Ovary (tissue), 9 donors: ENCODE measurements around the gene PTGER2. TPM values are rescaled to one million over a fixed set of nuclear protein-coding genes. Genes with fewer than 3 reads are reported as not detected.

Experiments
- DNase-seq, 5 donors: peaks; one replicate each; pipeline ENCODE4 v3.0.0-alpha.2; 2019 to 2020
- H3K27ac ChIP-seq, 2 donors: fragments of 200-600 bp; one replicate each; pipeline versions ENCODE4 v1.5.1 to v1.8.0; 2019 to 2022
- H3K27me3 ChIP-seq: fragments of 200-600 bp; one replicate; pipeline ENCODE4 v1.8.0; 2022
- H3K36me3 ChIP-seq: fragments of 200-600 bp; sonication (generic); one replicate; pipeline ENCODE4 v1.5.1; 2019
- H3K4me1 ChIP-seq: one replicate; pipeline ENCODE4 v1.8.1; 2013; ENCODE audit warnings: mild to moderate bottlenecking, moderate library complexity; ENCODE audit not compliant: insufficient read depth
- H3K4me3 ChIP-seq: fragments of 200-600 bp; sonication (generic); one replicate; pipeline ENCODE4 v1.5.1; 2017
- H3K9me3 ChIP-seq, 2 donors: fragments of 200-600 bp in 1 of 2; sonication (generic) in 1 of 2; one replicate each; pipeline versions ENCODE4 v1.5.1 to v1.8.1; 2013 to 2019; ENCODE audit warnings: mild to moderate bottlenecking in 1 of 2, moderate library complexity in 1 of 2
- EP300 ChIP-seq: sonication (generic); formaldehyde crosslinking; IDR thresholded peaks from one replicate; pipeline ENCODE4 v1.6.1; 2017; ENCODE audit warnings: antibody characterized with exemption
- POLR2A ChIP-seq: fragments of 450-650 bp; IDR thresholded peaks from one replicate; pipeline ENCODE4 v1.6.1; 2017; ENCODE audit warnings: antibody characterized with exemption, mild to moderate bottlenecking, moderate library complexity
- WGBS, 3 donors: extraction: QIAGEN DNeasy Blood & Tissue Kit in 1 of 3; methylation state at CpG; one replicate each; pipeline versions ENCODE4 v1.1.5 to v1.1.7; 2013 to 2017; 5-methylcytosine and 5-hydroxymethylcytosine counted together
- intact Hi-C, 4 donors: fragments of 100-400 bp; cut with DNase I; formaldehyde crosslinking; loops; one replicate each; pipeline versions ENCODE4 v1.11.0 to v1.15.1; 2022 to 2023
- polyA plus RNA-seq, 2 donors: library from polyadenylated mRNA; stranded (reverse); fragments of 200-250 nt in 1 of 2; fragments of 350-450 nt in 1 of 2; fragmentation: Illumina TruSeq in 1 of 2; extraction: RNeasy Lipid Tissue Mini Kit (QIAGEN cat#74804) in 1 of 2; gene quantifications; one replicate each; pipeline ENCODE4 v1.2.3, GENCODE V29; 2013 to 2014
- total RNA-seq, 7 donors: library from RNA; depleted of rRNA in 2 of 7; stranded (reverse); fragments of >200 nt in 2 of 7; fragmentation: NEBNext Ultra II Directional in 3 of 7; extraction: Animal tissue kit (Norgen Biotek cat#: 25700) in 3 of 7; gene quantifications; one replicate each; pipeline versions ENCODE4 v1.1.0 to v1.2.4, GENCODE V29; 2016 to 2023
- TF ChIP-seq, protein P1 (sequence below), 3 donors: fragments of 450-650 bp in 2 of 3; fragments of 200-600 bp in 1 of 3; IDR thresholded peaks; one replicate each; pipeline versions ENCODE4 v1.5.1 to v1.8.0; 2016 to 2022; ENCODE audit warnings: antibody characterized with exemption in 3 of 3, mild to moderate bottlenecking in 1 of 3
- donor health status: DM: no; HTN: no; CAD: no; lungs with moderate emphysema.
- donor health status: DM: no; HTN: no; CAD: no.
- donor health status: Bipolar disorder and iron deficiency.
- donor health status: DM: yes; HTN: yes; CAD: no.
- donor health status: DM: no; HTN: no; CAD: no.
- donor health status: DM: yes; HTN: yes; CAD: no.

The PTGER2 gene
- total and polyA plus RNA-seq, 9 donors, result 0.86 to 15.6 (median 6.4) TPM

DNA sequence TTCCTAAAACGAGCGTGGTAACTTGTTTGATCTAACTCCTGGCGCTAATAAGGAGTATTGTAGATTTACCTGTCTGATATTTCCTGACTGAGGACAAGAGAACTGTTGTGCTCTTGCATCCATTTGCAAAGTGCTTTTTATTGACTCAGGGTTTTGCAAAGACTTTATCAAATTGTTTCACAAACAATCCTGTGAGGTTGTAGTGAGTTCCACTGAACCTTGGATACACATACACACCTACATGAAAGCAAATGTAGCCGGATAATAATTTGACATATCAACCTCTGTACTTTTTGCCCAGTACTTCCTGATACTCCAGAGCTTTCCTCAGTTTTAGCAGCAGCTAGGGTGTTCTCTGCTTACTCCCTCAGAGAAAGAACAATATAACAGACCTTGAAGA lies 6.7 kb upstream of the PTGER2 start:
- Histone ChIP-seq H3K4me3 (no peak overlapping the region), H3K4me1 (peaks cover 7% of the 10 kb centered on the region), H3K27me3 (no peaks in the 10 kb centered on the region), H3K9me3 (no peaks in the 10 kb centered on the region), H3K27ac (no peak overlapping the region), H3K36me3 (no peaks in the 10 kb centered on the region)
- TF ChIP-seq, protein P1, sequence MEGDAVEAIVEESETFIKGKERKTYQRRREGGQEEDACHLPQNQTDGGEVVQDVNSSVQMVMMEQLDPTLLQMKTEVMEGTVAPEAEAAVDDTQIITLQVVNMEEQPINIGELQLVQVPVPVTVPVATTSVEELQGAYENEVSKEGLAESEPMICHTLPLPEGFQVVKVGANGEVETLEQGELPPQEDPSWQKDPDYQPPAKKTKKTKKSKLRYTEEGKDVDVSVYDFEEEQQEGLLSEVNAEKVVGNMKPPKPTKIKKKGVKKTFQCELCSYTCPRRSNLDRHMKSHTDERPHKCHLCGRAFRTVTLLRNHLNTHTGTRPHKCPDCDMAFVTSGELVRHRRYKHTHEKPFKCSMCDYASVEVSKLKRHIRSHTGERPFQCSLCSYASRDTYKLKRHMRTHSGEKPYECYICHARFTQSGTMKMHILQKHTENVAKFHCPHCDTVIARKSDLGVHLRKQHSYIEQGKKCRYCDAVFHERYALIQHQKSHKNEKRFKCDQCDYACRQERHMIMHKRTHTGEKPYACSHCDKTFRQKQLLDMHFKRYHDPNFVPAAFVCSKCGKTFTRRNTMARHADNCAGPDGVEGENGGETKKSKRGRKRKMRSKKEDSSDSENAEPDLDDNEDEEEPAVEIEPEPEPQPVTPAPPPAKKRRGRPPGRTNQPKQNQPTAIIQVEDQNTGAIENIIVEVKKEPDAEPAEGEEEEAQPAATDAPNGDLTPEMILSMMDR (IDR thresholded peaks at IDR 0.05), result no peak
- TF ChIP-seq EP300 (no peak), POLR2A (no peak)
- WGBS, 3 donors, result 90 to 93% (median 90%) methylated on average over 4 of the region's 4 CpGs
- DNase-seq, result no peak
- intact Hi-C loops, result no loop called here

DNA sequence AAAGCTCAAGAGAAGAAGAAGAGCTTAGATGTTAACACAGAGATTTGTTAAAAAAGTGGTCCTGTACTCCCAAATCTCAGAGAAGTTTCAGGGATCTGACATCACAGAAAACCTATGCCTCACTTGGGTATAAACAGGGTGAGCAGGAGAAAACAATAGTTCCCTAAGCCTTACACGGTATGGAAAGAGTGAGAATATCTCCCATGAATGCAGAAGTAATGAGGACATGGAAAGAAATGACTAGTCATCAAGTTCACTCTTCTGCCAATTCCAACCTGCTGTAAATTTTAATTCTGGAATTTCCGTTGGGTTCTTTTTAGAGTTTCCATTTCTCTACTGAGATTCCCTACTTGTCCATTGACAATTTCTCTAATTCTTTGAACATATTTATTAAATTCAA lies 6.2 kb upstream of the PTGER2 start:
- Histone ChIP-seq H3K9me3 (no peaks in the 10 kb centered on the region), H3K27ac (no peak overlapping the region), H3K4me1 (peaks cover 7% of the 10 kb centered on the region), H3K4me3 (no peak overlapping the region), H3K27me3 (no peaks in the 10 kb centered on the region), H3K36me3 (no peaks in the 10 kb centered on the region)
- TF ChIP-seq POLR2A (no peak), EP300 (no peak)
- TF ChIP-seq, protein P1 (IDR thresholded peaks at IDR 0.05), result no peak
- DNase-seq, result no peak
- WGBS, 3 donors, result 76 to 85% (median 84%) methylated on average over 2 of the region's 2 CpGs
- intact Hi-C loops, result no loop called here

DNA sequence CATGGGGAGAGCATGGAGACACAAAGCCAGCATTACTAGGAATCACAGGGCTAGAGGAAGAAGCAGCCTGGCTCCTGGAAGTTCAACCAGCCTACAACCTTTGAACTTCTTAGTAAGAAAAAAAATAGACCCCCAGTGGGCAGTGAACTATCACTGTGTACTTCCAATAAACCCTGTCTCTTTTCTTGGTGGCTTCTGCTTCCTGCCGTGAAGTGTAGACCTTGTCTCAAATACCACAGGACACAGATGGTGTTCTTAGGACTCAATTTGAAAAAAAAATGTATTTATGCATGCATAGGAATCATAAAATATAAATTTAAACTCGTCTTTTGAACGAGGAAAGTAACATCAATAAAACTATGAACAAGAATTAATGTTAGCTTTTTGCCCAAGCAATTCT lies 3.6 kb upstream of the PTGER2 start:
- Histone ChIP-seq H3K4me3 (no peak overlapping the region), H3K9me3 (no peaks in the 10 kb centered on the region), H3K27ac (no peak overlapping the region), H3K36me3 (no peaks in the 10 kb centered on the region), H3K4me1 (peaks cover 7% of the 10 kb centered on the region), H3K27me3 (no peaks in the 10 kb centered on the region)
- TF ChIP-seq, protein P1 (IDR thresholded peaks at IDR 0.05), result no peak
- no peak for TF ChIP-seq EP300
- no peak for TF ChIP-seq POLR2A
- 85 to 94% (median 90%) methylated on average over 3 of the region's 3 CpGs for WGBS, 3 donors
- intact Hi-C loops, result loop anchor here in 2 of 4 donors (5.0 to 10.0 kb wide), 2 partner anchors 154 to 318 kb away; no protein-coding TSS in a partner anchor
- no peak for DNase-seq

DNA sequence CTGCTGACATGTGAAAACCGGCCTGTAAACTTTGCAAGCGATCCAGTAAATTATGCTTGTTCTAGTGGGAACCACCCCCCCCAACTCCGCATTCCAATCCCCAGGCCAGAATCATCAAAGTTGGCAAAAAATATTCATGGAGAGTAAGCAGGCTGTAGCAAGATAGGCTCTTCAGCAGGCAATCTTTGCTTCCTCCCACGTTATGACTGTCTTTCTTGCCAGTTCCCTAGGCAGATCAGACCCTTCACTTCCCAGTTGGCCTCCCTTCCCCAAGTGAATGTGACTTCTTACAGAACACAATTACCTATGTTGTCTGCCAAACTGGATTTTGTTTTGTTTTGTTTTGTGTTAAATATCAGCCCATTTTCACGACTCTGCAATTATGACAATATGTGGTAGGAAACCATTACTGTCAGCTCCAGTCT lies 1.2 kb upstream of the PTGER2 start:
- Histone ChIP-seq H3K27ac (peak overlapping the region in 1 of 2 donors; percentile 61), H3K36me3 (no peaks in the 10 kb centered on the region), H3K27me3 (no peaks in the 10 kb centered on the region), H3K4me3 (peak overlapping the region; percentile 45), H3K9me3 (no peaks in the 10 kb centered on the region), H3K4me1 (peaks cover 7% of the 10 kb centered on the region)
- intact Hi-C loops, result loop anchor here in 2 of 4 donors (5.0 to 10.0 kb wide), 2 partner anchors 152 to 321 kb away; no protein-coding TSS in a partner anchor
- DNase-seq, result peak in 2 of 5 donors; percentile 13 to 45
- 9 to 23% (median 12%) methylated on average over 5 of the region's 5 CpGs for WGBS, 3 donors
- TF ChIP-seq EP300 (no peak), POLR2A (no peak)
- TF ChIP-seq, protein P1 (IDR thresholded peaks at IDR 0.05), result no peak
